ENCODE measurements around the gene FH.

Gene FH

GRCh38 chr1:241519308-241520079, at the start of gene FH:
Gene FH (minus strand): TSS chr1:241519755. CDS start chr1:241519722, 33 bp downstream.
- peak; percentile 98 for DNase-seq (ENCODE audit: low read depth, low spot score)

- no peak for DNase-seq (ENCODE audit: low read depth, low spot score)
Measured at GRCh38 chr1:241560849-241561187, 41.3 kb upstream of the FH start.

- no peak for DNase-seq (ENCODE audit: low read depth, low spot score)
Measured at GRCh38 chr1:241560146-241560848, 40.7 kb upstream of the FH start.

DNA sequence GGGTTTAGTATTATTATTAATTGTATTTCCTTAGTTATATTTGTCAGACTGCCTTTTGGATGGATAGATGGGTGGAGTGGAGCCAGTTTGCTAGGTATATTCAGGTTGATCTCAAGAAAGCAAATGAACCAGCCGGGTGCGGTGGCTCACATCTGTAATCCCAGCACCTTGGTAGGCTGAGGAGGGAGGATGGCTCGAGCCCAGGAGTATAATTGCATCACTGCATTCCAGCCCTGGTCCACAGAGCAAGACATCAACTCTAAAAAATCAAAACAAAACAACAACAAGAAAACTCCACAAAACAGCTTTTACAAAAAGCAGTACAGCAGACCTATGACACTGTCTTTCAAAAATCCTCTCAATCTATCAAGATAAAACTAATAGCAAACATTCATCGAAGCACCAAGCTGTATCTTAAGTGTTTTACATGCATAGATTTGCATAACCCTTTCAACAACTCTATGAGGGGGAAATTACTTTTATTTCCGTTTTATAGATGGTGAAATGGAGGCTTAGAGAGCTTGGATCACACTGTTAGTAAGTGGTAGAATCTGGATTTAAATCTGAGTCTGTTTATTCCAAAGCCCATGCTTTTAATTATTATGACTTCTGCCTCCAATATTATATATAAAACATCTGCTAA, 38.1 kb upstream of the FH start:
- peak; percentile 6 for DNase-seq (ENCODE audit: low read depth, low spot score)

DNA sequence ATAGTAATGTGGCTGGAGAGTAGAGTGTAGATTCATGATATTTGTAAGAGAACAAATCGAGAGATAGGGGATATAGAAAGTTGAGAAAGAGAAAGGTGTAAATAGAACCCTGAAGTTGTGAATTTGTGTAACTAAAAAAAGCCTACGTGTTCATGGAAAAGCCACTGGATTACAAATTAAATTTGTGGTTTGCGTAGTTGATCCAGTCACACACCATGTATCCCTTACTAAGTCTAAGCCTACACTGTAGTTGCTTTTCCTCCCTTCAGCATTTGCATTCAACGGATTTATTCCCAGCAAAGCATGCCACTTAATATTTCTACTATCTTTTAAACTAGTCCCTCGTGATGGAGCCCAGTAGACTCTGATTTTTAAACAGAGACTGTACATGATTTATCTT, 37.5 kb upstream of the FH start:
- no peak for DNase-seq (ENCODE audit: low read depth, low spot score)

- no peak for DNase-seq (ENCODE audit: low read depth, low spot score)
Measured at GRCh38 chr1:241555526-241555925, 36.0 kb upstream of the FH start.

DNA sequence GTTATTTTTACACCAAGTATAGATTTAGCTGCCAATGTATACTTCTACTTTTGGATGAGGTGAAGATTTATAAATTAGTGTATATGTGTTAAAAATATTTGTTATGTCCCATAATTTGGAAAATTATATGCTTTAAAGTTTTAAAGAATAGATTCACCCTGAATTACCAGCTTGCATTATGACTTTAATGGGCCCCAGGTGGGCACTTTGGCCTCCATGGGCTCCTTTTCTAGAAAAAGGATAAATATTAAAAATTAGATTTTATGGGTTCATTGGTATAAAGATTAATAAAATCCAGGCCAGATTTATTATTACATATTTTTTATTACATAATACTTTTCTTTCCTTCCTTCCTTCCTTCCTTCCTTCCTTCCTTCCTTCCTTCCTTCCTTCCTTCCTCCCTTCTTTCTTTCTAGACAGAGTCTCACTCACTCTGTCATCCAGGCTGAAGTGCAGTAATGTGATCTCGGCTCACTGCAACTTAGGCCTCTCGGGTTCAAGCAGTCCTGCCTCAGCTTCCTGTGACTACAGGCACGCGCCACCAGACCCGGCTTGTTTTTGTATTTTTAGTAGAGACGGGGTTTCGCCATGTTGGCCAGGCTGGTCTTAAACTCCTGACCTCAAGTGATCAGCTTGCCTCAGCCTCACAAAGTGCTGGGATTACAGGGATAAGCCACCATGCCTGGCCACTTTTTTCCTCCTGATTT, 34.5 kb upstream of the FH start:
- no peak for DNase-seq (ENCODE audit: low read depth, low spot score)

GRCh38 chr1:241551759-241552638, 32.4 kb upstream of the FH start:
- no peak for DNase-seq (ENCODE audit: low read depth, low spot score)

GRCh38 chr1:241550318-241550717, 30.8 kb upstream of the FH start:
- no peak for DNase-seq (ENCODE audit: low read depth, low spot score)

DNA sequence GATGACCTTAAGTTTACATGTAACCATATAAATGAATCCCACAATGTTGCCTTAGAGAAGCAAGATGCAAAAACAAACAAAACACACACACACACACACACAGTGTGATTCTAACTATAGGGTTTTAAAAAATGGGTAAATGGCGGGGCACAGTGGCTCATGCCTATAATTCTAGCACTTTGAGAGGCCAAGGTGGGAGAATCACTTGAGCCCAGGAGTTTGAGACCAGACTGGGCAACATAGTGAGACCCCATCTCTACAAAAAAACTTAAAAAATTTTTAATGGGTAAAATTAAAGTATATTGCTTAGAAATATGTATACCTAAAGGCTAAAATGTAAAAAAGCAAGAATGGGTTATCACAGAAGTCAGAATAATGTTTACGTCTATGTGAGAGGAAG, 28.5 kb upstream of the FH start:
- no peak for DNase-seq (ENCODE audit: low read depth, low spot score)

DNA sequence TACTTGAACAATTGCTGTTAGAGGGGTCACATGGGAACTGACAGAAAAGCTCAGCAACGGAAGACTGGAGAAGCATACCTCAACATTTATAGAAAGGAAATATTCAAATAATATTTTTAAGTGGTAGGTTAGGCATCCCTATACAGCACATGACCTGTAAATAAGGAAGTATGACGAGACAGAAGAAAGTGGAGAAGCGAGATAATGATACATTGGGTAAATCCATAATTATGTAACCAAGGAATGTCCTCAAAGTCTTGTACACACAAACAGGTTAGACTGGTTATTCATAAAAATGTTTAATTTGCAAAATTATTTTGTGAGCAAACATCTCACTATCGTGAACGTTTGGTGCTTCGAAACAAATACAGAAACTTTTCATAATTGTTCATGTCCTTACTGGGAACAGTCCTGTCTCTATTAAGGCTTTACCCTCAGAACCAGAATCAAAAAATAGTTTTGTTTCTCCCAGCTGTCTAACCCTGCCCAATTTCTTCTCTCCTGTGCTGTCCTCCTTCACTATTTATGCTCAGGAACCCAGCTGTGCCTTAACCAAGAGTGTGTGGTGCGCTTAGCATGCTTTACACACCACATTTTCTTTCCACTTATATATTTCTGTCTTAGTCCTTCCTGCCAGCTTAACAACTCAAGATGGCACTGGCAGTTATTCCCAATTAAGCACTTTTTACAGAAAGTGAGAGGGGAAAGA, 22.8 kb upstream of the FH start:
- DNase-seq (ENCODE audit: low read depth, low spot score), result no peak

- no peak for DNase-seq (ENCODE audit: low read depth, low spot score)
Measured at GRCh38 chr1:241536969-241537368, 17.4 kb upstream of the FH start.

DNA sequence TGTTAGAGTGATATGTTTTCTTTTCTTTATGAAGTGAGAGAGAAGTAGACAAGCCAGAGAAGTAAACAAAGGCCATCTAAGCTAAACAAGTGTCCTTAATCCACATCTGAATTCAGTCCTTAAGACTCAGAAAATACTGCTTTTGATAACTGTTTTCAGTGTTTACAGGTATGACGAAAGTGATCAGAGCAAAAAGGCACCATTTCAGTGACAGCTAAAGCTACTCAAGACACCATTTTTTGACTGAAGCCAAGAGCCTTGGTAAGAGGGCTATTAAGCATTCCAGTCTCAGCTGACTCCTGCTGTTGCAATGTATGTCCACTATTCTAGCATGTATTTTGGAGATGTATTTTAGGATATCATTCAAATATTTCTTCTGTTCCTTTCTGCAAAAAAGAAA, 16.7 kb upstream of the FH start:
- no peak for DNase-seq (ENCODE audit: low read depth, low spot score)

DNA sequence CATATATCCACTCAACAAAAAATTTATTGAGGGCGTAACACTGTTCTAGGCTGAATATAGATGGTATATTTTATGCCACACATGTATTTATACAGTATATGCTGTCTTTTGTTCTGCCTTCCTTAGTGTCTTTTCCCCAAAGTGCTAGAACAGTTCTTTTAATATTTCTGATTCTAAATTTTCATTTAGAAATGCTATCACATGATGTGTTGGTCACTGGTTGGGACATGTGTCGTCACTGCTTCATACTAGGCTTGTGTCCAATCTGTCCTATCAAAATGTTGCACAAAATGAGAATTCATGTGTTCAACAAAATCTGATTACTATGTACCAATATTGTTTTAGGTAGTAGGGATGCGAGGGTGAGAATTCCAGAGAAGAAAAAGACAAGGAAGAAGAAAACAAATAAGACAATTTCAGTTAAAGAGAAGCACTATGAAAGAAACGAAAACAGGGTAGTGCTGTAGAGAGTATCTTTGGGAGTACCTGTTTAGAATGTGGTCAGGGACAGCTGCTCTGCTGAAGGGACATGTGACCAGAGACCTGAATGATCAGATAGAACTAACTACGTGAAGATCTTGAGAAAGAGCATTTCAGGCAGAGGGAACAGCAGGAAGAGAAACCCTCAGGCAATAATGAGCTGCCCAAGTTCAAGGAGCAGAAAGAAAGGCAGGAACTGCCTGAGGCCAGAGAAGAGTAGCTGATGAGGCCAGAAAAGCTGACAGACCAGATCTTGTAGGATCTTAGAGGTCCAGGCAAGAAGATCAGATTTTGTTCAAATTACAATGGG, 14.0 kb upstream of the FH start:
- no peak for DNase-seq (ENCODE audit: low read depth, low spot score)

DNA sequence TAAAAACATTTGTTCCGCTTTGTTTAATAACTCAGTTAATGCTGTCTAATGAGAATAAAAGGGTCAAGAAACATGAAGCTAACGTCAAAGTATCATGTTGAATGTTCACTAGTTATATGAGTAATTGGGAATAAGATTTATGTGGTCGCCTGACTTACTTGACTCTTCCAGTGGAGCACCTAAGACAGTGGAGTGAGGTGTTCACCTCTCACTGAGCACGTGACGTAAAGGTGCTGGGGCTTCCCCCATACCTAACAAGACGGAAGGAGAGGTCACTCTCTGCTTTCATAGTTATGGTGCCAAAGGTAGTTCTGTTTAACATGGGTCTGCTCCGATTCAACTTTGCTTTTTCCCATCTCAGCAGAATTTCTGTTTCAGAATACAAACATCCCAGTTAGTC, 13.3 kb upstream of the FH start:
- no peak for DNase-seq (ENCODE audit: low read depth, low spot score)

GRCh38 chr1:241532162-241532531, 12.6 kb upstream of the FH start, which contains the start of gene KMO:
Gene KMO (plus strand): TSS chr1:241532378. CDS start chr1:241532445, 67 bp downstream.
- peak; percentile 23 for DNase-seq (ENCODE audit: low read depth, low spot score)

DNA sequence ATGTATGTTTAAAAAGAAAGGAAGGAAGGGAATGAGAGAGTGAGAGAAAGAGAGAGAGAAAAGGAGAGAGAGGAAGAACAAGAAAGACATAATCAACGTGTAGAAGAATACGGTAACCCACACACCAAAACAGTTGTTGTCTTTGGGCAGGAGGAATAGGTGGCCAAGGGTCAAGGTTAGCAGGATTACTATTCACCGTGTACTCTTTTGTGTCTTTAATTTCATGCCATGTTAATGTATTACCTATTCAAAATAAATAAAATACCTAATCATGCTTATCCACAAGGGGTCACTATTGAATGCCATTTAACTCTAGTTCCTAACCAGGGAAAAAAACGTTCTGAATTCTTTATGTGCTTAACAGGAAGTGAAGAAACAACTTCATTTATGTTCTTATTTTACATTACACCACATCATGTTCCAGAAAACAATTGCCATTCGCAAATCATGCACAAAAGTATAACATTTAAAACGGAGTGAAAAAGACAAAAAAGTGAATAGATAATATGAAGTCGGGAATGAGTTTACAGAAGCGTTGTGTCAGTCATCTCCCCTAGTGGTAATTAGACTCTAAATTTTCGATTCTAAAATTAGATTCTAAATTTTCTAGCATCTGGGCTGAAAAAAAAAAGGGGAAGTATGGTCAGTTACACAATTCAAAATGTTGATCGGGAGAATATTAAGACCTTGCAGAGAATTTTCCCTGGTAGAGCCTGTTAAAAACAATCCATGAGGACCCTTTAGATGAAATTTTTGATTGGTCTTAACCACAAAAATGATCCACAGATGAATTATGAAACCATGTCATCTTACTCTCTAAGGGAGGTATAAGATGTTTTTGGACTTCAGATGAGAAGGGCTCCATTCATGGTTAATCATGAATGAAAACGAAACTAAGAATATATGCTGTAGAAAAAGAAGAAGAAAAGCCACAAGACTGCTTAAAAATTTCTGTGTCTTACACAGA, 11.9 kb upstream of the FH start:
- DNase-seq (ENCODE audit: low read depth, low spot score), result peak; percentile 77

DNA sequence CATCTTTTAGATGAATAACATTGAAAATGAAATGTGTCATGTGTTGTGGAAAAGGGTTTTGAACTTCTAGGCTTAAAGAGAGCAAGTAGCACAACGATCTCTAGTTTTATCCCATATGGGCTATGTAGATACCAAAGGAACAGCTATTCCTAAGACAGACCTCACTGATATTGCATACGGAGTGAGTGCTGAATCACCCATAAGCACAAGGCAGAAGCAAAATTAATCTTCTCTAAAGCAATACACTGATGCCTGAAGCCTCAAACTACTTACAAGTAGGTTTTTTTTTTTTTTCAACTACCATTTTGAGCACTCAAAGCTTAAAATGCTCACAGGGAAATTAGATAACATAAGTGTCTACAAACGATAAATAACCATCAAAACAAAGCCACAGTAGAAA, 7.6 kb upstream of the FH start:
- DNase-seq (ENCODE audit: low read depth, low spot score), result no peak

GRCh38 chr1:241525026-241525425, 5.5 kb upstream of the FH start:
- DNase-seq (ENCODE audit: low read depth, low spot score), result no peak
